GM19240 (cell line): ENCODE data around the gene PPIL6.
"Not testable (repeated sequence)": the region's sequence is repeated elsewhere in the genome, so short reads cannot be mapped to it uniquely, and the experiment has no call there.

Experiments used
- DNase-seq: peaks from one replicate; pipeline ENCODE4 v3.0.0; 2011; ENCODE audit warnings: low spot score; ENCODE audit not compliant: insufficient read length

The PPIL6 gene

GRCh38 chr6:109466212-109466923, 25.9 kb upstream of the PPIL6 start:
- no peak for DNase-seq

- no peak for DNase-seq
Measured at GRCh38 chr6:109465772-109466171, 25.3 kb upstream of the PPIL6 start.

DNA sequence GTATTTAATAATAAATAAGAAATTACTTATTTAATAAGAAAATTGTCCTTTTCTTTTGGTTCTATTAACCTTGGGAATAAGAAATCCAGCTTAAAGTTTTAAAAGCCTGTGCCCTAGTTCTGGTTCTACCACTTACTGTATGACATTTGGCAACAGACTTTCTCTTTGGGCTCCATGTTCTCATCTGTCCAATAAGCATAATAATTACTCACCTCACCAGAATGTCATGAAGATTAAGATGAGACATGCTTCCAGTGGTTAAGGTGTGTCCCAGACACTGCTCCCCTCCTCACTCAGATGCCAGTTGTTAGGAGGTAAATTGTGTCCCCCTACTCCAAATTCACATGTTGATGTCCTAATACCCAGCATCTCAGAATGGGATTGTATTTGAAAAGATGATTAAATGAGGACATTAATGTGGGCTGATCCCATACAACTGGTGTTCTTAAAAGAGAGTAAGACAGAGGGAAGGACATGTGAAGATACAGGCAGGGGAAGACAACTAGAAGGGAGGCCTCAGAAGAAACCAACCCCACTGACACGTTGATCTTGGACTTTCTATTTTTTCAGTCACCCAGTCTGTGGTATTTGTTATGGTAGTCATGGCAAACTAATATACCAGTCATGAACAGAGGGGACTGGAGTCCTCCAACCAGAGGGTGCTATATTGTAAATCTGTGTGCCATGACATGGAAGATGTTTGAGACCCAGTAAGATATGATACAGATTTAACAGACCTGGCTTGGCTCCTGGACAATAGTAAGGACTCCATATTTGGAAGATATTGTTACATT, 21.5 kb upstream of the PPIL6 start:
- DNase-seq, result no peak

- not testable (repeated sequence) for DNase-seq
Measured at GRCh38 chr6:109461205-109461604, 20.8 kb upstream of the PPIL6 start.

DNA sequence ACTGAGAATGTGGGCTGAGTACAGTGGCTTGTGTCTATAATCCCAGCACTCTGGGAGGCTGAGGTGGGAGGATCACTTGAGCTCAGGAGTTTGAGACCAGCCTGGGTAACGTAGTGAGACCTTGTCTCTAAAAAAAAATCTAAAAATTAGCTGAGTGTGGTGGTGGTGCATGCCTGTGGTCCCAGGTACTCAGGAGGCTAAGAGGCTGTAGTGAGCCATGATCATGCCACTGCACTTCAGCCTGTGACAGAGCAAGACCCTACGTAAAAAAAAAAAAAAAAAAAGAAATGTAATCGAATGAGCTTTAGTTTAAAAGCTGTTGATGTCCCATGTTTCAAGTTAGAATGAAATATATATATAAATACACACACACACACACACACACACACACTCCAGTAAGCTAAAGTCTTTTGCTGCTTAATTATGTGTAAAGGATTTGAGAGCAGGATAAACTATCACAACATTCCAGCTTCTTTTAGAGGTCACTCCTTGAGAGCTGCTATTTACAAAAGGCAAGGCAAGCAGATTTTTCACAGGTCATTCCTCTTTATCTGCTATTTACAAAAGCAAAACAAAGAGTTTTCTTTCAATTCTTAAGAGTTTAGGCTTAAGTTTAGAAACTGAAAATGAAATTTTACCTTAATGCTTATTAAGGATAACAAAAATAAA, 19.9 kb upstream of the PPIL6 start:
- no peak for DNase-seq

- DNase-seq, result peak; percentile 40
Measured at GRCh38 chr6:109458774-109459531, 18.5 kb upstream of the PPIL6 start.

DNA sequence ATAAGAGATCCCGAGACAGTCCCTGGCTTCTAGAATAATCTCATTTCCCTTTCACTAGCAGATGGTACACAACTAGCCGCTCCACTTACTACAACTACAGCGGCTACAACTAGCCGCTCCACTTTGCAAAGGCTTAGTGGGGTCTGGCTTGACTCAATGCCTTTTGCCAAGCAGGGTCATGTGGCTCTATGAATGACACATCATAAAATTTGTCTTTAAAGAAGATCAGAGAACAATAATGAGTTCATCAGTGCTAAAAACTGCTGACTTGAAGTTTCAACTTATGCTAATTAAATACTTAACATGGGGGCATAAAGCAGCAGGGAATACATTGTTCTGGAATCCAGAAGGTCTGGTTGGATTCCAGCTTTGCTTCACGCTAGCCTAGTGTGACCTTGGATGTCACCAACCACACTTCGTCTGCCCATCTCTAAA, 17.2 kb upstream of the PPIL6 start:
- DNase-seq, result no peak

DNA sequence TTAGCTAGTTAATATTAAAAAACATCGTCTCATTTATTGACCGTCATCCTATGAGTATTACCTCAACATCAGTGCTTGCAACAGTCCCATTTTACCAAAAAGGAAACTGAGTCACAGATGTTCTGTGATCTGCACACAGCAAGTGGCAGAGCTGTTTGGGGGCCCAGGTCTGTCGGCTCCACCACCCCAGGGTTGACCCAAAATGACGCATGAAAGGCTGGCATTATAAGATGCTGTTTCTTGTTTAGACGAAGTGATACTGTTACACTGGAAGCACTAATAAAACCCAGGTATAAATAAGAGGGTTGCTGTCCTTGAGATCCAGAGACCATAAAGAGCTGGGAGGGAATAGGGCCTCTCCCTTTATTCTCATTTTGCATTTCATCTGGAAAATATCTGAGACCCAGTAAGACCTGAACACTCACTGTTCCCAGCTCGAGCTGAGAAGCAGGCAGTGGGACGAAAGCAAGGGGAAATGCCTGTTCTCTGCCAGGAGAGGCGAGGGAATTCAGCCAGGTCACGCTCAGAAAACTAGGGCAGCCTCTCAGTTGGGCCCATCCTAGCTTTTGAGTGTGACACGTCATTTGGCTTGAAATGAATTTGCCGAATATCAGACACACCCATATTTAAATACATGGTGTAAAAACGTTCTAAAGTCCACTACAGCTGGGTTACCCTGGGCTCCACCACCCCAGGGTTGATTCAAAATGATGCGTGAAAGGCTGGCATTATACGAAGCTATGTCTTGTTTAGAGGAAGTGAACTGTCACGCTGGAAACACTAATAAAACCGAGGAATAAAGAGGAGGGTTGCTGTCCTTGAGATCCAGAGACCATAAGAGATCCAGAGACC, 16.5 kb upstream of the PPIL6 start:
- DNase-seq, result no peak

DNA sequence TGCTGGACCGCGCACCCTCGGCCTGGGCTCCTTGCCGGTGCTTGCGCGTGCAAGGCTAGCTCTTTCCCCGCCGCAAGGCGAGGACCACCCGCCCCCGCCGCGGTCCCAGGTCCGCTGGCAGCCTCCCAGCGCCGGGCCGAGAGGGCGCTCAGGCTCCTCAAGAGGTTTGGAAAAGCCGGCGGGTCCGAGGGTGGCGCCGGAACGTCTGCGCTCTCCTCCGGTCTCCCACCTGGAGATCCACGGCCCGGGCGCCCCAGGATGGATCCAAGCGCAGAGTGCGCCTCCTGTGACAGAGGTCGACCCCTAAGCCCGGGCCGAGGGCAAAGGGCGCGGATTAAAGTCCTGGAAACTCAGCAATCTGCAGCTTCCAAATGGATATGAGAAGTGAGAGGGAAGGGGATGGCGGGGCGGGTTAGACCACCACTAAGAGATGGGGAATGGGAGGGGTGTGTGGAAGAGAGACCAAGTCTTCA, 15.7 kb upstream of the PPIL6 start:
- DNase-seq, result no peak

DNA sequence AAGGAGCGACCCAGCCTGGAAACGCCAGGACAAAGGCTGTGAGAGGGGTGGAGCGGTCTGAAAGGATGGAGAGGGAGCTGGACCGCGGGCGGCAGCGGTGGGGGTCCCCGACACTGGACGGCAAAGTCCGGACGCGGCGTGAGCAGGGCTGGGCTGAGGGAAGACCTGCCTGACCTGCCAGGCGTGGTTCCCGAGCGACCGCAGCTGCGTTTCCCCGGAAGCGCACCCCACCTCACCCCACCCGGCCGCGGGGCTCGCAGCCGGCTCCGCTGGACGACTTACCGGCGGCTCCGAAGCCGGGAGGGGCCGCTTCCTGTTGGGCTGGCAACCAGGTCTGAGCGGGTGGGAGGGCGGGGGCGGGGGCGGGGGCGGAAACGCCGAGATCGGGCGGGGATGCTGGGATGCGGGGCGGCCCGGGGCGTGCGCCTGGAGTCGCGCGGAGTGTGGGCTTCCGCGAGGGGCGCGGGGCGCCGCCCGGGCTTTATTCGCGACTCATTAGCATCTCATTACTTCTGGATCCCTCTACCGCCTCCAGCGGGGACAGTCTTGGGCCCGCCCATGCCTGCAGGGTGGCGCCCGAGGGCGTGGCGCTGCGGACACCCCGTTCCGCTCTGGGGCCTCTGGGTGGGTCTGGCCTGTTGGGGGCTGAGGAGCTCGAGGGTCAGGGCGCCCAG, 15.1 kb upstream of the PPIL6 start, which contains the start of gene MICAL1:
Gene MICAL1, minus strand, starts transcription at position 336 of the 674 bp plus-strand sequence. CDS start 1,576 bp downstream, outside the sequence.
- peak; percentile 43 for DNase-seq

DNA sequence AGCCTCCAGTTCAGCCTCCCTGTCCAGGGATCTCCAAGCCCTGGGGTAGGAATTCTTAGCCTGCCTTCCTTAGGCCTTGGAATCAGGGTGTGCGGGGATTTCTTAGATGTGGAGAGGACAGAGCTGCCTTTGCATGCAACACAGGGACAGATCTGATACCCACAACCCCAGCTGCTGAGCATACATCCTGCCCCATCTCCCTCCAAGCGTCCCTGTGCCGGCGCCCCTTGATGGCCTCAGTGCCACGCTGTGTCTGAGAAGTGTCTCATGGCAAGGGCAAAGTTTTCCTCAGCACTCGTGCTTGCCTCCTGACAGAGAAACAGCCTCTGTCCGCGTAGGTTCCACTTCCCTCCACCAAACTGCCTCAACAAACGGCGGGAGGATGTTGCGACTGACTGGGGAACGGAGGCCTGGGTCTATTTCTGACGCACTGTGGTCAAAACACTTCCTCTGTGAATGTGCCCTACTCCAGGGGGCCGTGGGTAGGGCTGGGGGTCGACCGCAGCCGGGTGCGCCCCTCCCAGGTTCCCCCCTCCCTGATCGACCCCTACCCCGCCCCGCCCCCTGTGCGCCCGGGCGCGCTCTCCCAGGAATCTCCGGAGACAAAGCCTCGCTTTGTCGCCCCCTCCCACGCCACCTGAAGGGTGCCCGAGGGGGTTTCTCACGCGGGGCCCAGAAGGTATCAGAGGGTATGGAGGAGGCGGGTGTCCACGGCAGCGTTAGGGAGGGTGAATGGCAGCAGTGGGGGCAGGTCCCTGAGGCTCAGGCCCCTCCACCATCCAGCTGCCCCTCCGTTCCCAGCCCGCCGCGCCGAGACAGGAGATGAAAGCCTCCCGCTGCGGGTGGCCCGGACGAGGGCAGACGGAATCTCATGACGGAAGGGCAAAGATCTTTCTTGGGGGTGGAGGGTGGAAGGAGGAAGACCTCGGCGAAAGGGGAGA, 14.3 kb upstream of the PPIL6 start:
- no peak for DNase-seq

DNA sequence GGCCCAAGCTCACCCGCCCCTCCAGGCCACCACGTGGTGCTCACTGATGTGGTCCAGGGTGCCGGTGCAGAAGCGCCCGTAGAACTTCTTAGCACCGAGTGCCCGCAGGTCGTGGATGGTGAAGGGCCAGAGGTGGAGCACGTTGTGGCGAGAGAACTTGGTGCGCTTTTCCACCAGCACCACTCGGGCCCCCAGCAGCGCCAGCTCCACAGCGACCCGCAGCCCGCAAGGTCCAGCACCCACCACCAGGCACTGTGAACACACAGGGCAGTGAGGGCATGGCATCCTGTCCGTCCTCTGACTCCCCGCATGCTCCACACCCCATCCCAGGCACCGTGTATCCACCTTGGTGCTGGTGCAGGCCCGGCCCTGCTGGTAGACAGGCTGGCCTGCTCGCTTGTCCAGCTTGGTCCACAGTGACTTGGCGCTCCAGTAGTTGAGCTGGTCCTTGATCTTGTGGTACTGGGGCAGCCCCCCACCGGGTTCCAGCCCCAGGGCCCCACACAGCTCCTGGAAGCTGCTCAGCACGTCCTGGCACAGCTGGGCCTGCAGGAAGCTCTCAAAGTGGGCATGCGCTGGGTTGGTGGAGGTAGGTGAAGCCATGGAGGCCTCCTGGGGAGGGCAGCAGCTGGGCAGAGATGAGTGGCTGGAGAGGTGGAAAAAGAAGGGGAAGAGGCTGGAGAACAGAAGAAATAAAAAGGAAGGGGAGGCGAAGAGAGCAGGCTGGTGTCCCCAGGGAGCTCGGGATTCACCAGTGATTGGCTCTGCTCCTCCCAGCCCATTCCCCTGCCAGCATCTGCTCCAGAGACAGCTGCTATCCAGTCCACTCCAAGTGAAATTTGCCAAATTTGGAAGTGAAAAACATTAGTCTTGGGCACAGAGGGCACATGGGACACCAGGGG, 13.4 kb upstream of the PPIL6 start:
- DNase-seq, result no peak

GRCh38 chr6:109453156-109453555, 12.7 kb upstream of the PPIL6 start:
- no peak for DNase-seq

- DNase-seq, result no peak
Measured at GRCh38 chr6:109452181-109452580, 11.8 kb upstream of the PPIL6 start.

DNA sequence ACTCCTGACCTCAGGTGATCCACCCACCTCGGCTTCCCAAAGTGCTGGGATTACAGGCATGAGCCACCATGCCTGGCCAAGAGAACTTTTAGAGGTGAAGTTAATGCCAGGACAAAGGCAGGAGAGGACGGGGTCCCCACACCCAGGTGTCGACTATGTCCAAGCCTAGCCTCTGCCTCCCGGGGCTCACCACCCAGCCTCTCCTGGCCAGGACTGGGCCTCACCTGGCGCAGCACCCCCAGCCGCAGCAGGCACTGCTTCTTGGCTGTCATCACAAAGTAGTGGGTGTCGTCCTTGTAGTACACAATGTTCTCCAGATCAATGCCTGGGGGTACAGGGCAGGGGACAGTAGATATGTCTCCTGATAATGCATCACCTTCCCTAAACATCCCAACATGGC, 10.9 kb upstream of the PPIL6 start:
- DNase-seq, result no peak

GRCh38 chr6:109450801-109451200, 10.4 kb upstream of the PPIL6 start:
- DNase-seq, result no peak

DNA sequence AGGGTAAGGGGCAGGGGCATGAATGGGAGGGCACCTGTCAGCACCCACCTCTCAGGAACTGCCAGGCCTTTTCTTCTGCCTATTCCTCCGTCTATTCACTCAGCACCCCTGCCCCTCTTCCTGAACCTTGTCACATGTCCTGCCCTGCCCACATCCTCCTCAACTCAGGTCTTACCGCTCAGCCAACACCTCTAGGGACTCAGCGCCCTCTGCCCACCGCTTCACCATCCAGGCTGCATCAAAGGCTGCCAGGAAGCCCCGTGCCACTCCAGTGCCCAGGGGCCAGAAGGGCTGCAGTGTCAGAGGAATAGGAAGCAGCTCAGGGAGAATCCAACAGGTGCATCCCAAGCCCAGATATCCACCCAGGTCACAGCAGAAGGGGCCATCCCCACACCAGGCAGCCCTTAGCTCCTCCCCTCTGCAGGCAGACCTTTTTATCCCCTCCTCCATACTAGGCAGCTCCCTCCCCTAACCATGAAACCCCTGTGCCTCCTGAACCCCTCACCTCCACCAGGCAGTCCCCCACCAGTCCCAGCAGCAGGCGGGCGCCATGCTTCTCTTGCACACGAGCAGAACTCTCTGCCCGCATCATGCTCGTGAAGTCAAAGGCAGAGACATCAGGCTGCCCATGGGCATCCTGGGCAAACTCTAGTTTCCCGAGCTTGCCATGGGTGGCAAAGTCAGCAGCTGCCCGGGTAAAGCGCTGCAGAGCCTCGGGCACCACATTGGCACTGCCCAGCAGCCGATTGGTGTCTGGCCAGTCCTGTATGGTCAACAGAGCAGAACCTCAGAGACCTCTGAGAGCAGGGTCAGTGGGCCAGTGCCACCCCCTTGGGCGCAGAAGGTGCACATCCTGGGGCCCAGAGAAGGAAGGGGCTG, 9.6 kb upstream of the PPIL6 start:
- no peak for DNase-seq
